ENCODE data around the gene KCNJ14.

DNA sequence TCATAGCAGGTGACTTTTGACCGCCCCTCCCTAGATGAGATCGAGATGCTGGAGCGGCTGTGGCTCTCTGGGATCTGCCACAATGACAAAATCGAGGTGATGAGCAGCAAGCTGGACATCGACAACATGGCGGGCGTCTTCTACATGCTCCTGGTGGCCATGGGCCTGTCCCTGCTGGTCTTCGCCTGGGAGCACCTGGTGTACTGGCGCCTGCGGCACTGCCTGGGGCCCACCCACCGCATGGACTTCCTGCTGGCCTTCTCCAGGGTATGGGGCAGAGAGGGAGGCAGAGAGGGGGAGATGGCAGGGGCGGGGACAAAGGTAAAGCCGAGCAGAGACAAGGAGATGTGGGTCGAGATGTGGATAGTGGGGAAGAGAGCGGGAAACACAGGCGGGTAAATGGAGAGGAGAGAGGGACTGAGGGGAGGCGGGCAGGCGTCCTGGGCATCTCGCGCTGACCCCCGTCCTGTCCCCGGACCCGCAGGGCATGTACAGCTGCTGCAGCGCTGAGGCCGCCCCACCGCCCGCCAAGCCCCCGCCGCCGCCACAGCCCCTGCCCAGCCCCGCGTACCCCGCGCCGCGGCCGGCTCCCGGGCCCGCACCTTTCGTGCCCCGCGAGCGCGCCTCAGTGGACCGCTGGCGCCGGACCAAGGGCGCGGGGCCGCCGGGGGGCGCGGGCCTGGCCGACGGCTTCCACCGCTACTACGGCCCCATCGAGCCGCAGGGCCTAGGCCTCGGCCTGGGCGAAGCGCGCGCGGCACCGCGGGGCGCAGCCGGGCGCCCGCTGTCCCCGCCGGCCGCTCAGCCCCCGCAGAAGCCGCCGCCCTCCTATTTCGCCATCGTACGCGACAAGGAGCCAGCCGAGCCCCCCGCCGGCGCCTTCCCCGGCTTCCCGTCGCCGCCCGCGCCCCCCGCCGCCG, 13.0 kb upstream of the KCNJ14 start:
- TF ChIP-seq POLR2A (IDR thresholded peaks at IDR 0.05; ENCODE audit: low read depth, low read length) (no peak), TAF1 (IDR thresholded peaks at IDR 0.05; ENCODE audit: borderline replicate concordance, low read depth, low read length) (no peak), POLR2AphosphoS5 (IDR thresholded peaks at IDR 0.05; ENCODE audit: low read depth, low read length) (no peak)

Data from GM12892 (cell line).